WI38 (cell line): Measurements from ENCODE around the gene NAV2.

Experiments
- H3K4me3 ChIP-seq: 2 replicates; pipeline ENCODE4 v1.5.1; 2011; ENCODE audit warnings: low read depth, mild to moderate bottlenecking, control low read depth, low read length
- TF ChIP-seq, protein P1 (sequence below): IDR thresholded peaks from 2 replicates; pipeline ENCODE4 v1.5.1; 2012; ENCODE audit warnings: low read depth, mild to moderate bottlenecking, control low read depth, low read length

NAV2 gene

DNA sequence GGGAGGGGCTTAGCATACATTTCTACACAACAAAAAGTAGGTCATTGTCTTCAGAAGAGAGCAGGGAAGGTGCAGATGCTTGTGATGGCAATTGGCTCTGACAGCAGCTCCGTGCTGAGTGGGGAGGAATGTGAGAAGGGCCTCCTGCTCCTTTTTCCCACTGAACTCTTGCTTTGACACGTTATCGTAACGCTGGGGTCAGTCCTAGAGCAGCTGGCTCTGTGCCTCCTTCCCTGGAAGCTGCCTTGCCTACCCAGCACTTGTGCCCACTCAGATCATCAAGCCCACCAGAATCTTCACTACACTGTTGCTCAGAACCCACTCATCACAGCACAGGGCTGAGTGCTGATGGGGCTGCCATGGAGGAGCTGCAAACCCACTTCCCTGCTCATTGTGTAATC is 14.9 kb upstream of the NAV2 start:
- TF ChIP-seq, protein P1, sequence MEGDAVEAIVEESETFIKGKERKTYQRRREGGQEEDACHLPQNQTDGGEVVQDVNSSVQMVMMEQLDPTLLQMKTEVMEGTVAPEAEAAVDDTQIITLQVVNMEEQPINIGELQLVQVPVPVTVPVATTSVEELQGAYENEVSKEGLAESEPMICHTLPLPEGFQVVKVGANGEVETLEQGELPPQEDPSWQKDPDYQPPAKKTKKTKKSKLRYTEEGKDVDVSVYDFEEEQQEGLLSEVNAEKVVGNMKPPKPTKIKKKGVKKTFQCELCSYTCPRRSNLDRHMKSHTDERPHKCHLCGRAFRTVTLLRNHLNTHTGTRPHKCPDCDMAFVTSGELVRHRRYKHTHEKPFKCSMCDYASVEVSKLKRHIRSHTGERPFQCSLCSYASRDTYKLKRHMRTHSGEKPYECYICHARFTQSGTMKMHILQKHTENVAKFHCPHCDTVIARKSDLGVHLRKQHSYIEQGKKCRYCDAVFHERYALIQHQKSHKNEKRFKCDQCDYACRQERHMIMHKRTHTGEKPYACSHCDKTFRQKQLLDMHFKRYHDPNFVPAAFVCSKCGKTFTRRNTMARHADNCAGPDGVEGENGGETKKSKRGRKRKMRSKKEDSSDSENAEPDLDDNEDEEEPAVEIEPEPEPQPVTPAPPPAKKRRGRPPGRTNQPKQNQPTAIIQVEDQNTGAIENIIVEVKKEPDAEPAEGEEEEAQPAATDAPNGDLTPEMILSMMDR: no peak
- no peak overlapping the region for H3K4me3 ChIP-seq

DNA sequence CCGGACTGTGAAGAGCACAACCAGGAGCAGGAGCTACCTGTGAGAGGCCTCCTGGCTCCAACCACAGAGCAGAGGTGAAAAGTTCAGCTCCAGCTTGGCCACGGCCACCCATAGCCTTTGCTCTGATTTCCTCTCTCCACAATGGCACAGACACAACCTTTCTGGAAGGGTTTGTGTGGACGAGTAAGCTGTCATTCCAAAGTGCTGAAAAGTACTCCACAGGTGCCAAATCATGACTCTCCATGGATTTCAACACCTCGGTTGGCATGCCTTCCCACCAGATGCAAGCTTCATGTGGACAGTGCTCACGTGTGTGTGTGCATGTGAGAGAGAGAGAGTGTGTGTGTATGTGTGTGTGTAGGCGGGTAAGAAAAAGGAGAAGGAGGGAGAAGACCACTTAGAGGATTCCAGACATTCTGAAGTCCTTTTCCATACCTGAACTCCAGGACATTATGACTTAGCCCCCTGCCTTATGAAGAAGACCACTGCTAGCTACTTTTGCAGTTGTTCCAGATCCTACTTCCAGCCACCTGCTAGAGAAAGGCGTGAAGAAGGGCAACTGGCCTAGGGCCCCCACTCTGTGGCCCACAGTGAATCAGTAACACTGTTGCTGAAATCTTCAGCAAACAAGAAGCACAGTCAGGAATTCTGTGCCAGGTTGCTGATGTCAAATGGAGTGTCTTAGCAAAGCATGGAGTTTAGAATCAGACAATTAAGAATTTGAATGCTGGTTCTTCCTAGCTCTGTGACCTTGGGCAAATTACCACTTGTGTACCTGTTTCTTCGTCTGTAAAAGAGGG is 13.9 kb upstream of the NAV2 start:
- TF ChIP-seq, protein P1: no peak
- no peak overlapping the region for H3K4me3 ChIP-seq

DNA sequence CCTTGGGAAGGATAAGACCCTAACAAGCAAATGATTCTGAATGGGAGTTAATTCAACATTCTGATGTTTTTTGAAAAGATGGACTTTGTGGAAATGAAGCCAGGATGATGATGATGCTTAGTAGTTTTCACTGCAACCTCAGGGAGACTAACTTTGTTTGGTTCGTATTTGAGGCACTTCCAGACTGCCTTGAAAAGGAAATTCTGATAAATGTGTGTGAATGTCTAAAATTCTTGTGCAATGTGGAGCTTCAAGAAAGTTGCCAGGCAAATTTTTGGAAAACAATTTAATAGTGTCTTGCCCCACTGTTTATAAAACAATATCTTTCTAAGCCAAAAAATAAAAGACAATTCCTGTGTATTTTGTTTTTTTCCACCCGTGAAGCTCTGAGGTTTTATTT is 11.2 kb upstream of the NAV2 start:
- no peak overlapping the region for H3K4me3 ChIP-seq
- TF ChIP-seq, protein P1: no peak

GRCh38 chr11:19702620-19703019 is 10.0 kb upstream of the NAV2 start:
- TF ChIP-seq, protein P1: no peak
- H3K4me3 ChIP-seq: no peak overlapping the region

GRCh38 chr11:19703211-19703610 is 9.4 kb upstream of the NAV2 start:
- no peak overlapping the region for H3K4me3 ChIP-seq
- TF ChIP-seq, protein P1: no peak

GRCh38 chr11:19704213-19704612 is 8.4 kb upstream of the NAV2 start:
- TF ChIP-seq, protein P1: no peak
- H3K4me3 ChIP-seq: no peak overlapping the region

- TF ChIP-seq, protein P1: no peak
- H3K4me3 ChIP-seq: no peak overlapping the region
These were observed 6.7 kb upstream of the NAV2 start for GRCh38 chr11:19705936-19706335.
